SU-DHL-6 (cell line): Measurements from ENCODE around the gene CGB7.

Source experiments
- CTCF ChIP-seq: fragments of 200-600 bp; sonication (generic); IDR thresholded peaks from one replicate; pipeline ENCODE4 v1.5.1; 2017; ENCODE audit warnings: antibody characterized with exemption, mild to moderate bottlenecking, low read length, moderate library complexity; ENCODE audit not compliant: insufficient read depth, poor library complexity, severe bottlenecking
- EZH2phosphoT487 ChIP-seq: fragments of 200-600 bp; sonication (generic), shearing (Covaris generic); conservative IDR thresholded peaks from 2 replicates; pipeline ENCODE4 v1.6.1; 2018; ENCODE audit warnings: mild to moderate bottlenecking, antibody characterized with exemption, low read length, moderate library complexity, mixed read lengths

- TF ChIP-seq CTCF (no peak), EZH2phosphoT487 (no peak)
Measured at GRCh38 chr19:49069026-49069425, 11.5 kb upstream of the CGB7 start.
